BLaER1 treated with 17β-estradiol and CSF1 and Interleukin-3, amounts not matched to agents 10 nM and 100 nM (cell line): Measurements from ENCODE around the gene SNED1.

Experiments used
- H3K27ac ChIP-seq, 11 experiments: shearing (Covaris generic); formaldehyde crosslinking; 2 replicates each; pipeline ENCODE4 v1.8.1; 2022
- H3K27me3 ChIP-seq, 11 experiments: shearing (Covaris generic); formaldehyde crosslinking; 2 replicates each; pipeline ENCODE4 v1.8.1; 2022
- H3K36me3 ChIP-seq, 11 experiments: shearing (Covaris generic); formaldehyde crosslinking; 2 replicates each; pipeline ENCODE4 v1.8.1; 2022
- H3K4me1 ChIP-seq, 10 experiments: shearing (Covaris generic); formaldehyde crosslinking; 2 replicates each; pipeline ENCODE4 v1.8.1; 2022
- H3K4me2 ChIP-seq, 11 experiments: shearing (Covaris generic); formaldehyde crosslinking; 2 replicates each; pipeline ENCODE4 v1.8.1; 2022
- H3K4me3 ChIP-seq, 10 experiments: shearing (Covaris generic); formaldehyde crosslinking; 2 replicates each; pipeline ENCODE4 v1.8.1; 2022
- H3K9ac ChIP-seq, 11 experiments: shearing (Covaris generic); formaldehyde crosslinking; 2 replicates each; pipeline ENCODE4 v1.8.1; 2022
- H3K9me3 ChIP-seq, 11 experiments: shearing (Covaris generic); formaldehyde crosslinking; replicated peaks in 1 of 11; 2 replicates each; pipeline ENCODE4 v1.8.1; 2022
- H4K20me1 ChIP-seq, 11 experiments: shearing (Covaris generic); formaldehyde crosslinking; 2 replicates each; pipeline ENCODE4 v1.8.1; 2022
- Cebpa-rat ChIP-seq, 11 experiments: shearing (Covaris generic); IDR thresholded peaks; 2 replicates each; pipeline ENCODE4 v1.8.1; 2022

The SNED1 gene

GRCh38 chr2:241009601-241010530 is 11.4 kb downstream of the SNED1 start:
- H3K9me3 ChIP-seq = peaks cover 11 to 16% (median 12%) of the 10 kb centered on the region in 11 experiments
- TF ChIP-seq Cebpa-rat (IDR thresholded peaks at IDR 0.05) = no peak
- no peaks in the 10 kb centered on the region for H4K20me1 ChIP-seq
- peak overlapping the region in 9 of 11 experiments; percentile 52 to 76 (median 70); a peak in 18 of 22 replicates for H3K27ac ChIP-seq
- peak overlapping the region; percentile 66 to 93 (median 84) for H3K4me2 ChIP-seq
- H3K9ac ChIP-seq = peak overlapping the region; percentile 15 to 73 (median 62); a peak in 20 of 22 replicates
- H3K4me1 ChIP-seq = peaks cover 14 to 61% (median 54%) of the 10 kb centered on the region in 10 experiments; a peak in 18 of 20 replicates
- peak overlapping the region in 9 of 10 experiments; percentile 5 to 58 (median 25); a peak in 9 of 20 replicates for H3K4me3 ChIP-seq
- H3K36me3 ChIP-seq = no peaks in the 10 kb centered on the region
- H3K27me3 ChIP-seq = peaks cover 0 to 21% (median 0%) of the 10 kb centered on the region in 11 experiments; a peak in 6 of 22 replicates

- no peaks in the 10 kb centered on the region for H4K20me1 ChIP-seq
- H3K4me1 ChIP-seq = peaks cover 14 to 61% (median 54%) of the 10 kb centered on the region in 10 experiments; a peak in 18 of 20 replicates
- H3K27me3 ChIP-seq = peaks cover 0 to 21% (median 0%) of the 10 kb centered on the region in 11 experiments; a peak in 6 of 22 replicates
- no peaks in the 10 kb centered on the region for H3K36me3 ChIP-seq
- peaks cover 2 to 8% (median 4%) of the 10 kb centered on the region in 11 experiments; a peak in 19 of 22 replicates for H3K9me3 ChIP-seq
- TF ChIP-seq Cebpa-rat (IDR thresholded peaks at IDR 0.05) = no peak
- H3K27ac ChIP-seq = peak overlapping the region in 9 of 11 experiments; percentile 52 to 76 (median 70); a peak in 15 of 22 replicates
- H3K9ac ChIP-seq = peak overlapping the region in 10 of 11 experiments; percentile 15 to 73 (median 62); a peak in 17 of 22 replicates
- H3K4me2 ChIP-seq = peak overlapping the region; percentile 66 to 93 (median 84)
- peak overlapping the region in 3 of 10 experiments; percentile 18 to 58 (median 43); a peak in 4 of 20 replicates for H3K4me3 ChIP-seq
Observed at GRCh38 chr2:241010531-241011295, 12.3 kb downstream of the SNED1 start.

GRCh38 chr2:241011296-241011600 is 12.8 kb downstream of the SNED1 start:
- Histone ChIP-seq H4K20me1 (no peaks in the 10 kb centered on the region), H3K27me3 (peaks cover 0 to 21% (median 0%) of the 10 kb centered on the region in 11 experiments; a peak in 6 of 22 replicates), H3K4me1 (peaks cover 14 to 61% (median 54%) of the 10 kb centered on the region in 10 experiments; a peak in 18 of 20 replicates), H3K36me3 (no peaks in the 10 kb centered on the region), H3K9ac (no peak overlapping the region), H3K9me3 (peaks cover 0 to 2% (median 0%) of the 10 kb centered on the region in 11 experiments; a peak in 2 of 22 replicates), H3K4me2 (peak overlapping the region in 9 of 11 experiments; percentile 54 to 93 (median 85); a peak in 17 of 22 replicates), H3K27ac (no peak overlapping the region), H3K4me3 (no peak overlapping the region)
- no peak for TF ChIP-seq Cebpa-rat (IDR thresholded peaks at IDR 0.05)

- Histone ChIP-seq H3K36me3 (no peaks in the 10 kb centered on the region), H3K27ac (no peak overlapping the region), H3K4me3 (no peak overlapping the region), H3K4me2 (peak overlapping the region in 9 of 11 experiments; percentile 32 to 93 (median 85); a peak in 16 of 22 replicates), H3K4me1 (peaks cover 14 to 56% (median 53%) of the 10 kb centered on the region in 10 experiments; a peak in 18 of 20 replicates), H3K9me3 (no peaks in the 10 kb centered on the region), H3K9ac (peak overlapping the region in 2 of 11 experiments; percentile 28; a peak in 3 of 22 replicates), H4K20me1 (no peaks in the 10 kb centered on the region), H3K27me3 (peaks cover 0 to 21% (median 0%) of the 10 kb centered on the region in 11 experiments; a peak in 6 of 22 replicates)
- TF ChIP-seq Cebpa-rat (IDR thresholded peaks at IDR 0.05) = no peak
Observed at GRCh38 chr2:241011751-241012510, 13.5 kb downstream of the SNED1 start.

GRCh38 chr2:241014224-241014623 is 15.8 kb downstream of the SNED1 start:
- H3K36me3 ChIP-seq = no peaks in the 10 kb centered on the region
- no peak overlapping the region for H3K9ac ChIP-seq
- H3K27me3 ChIP-seq = peaks cover 0 to 21% (median 0%) of the 10 kb centered on the region in 11 experiments; a peak in 6 of 22 replicates
- TF ChIP-seq Cebpa-rat (IDR thresholded peaks at IDR 0.05) = no peak
- H3K4me2 ChIP-seq = no peak overlapping the region
- H3K27ac ChIP-seq = no peak overlapping the region
- H3K9me3 ChIP-seq = peaks cover 0 to 4% (median 0%) of the 10 kb centered on the region in 11 experiments; a peak in 2 of 22 replicates
- no peaks in the 10 kb centered on the region for H4K20me1 ChIP-seq
- H3K4me3 ChIP-seq = no peak overlapping the region
- peaks cover 13 to 38% (median 31%) of the 10 kb centered on the region in 10 experiments; a peak in 18 of 20 replicates for H3K4me1 ChIP-seq

- Histone ChIP-seq H3K4me3 (no peak overlapping the region), H4K20me1 (no peaks in the 10 kb centered on the region), H3K4me2 (no peak overlapping the region), H3K9ac (no peak overlapping the region), H3K36me3 (no peaks in the 10 kb centered on the region), H3K27me3 (peaks cover 0 to 21% (median 0%) of the 10 kb centered on the region in 11 experiments; a peak in 6 of 22 replicates), H3K9me3 (peaks cover 0 to 7% (median 0%) of the 10 kb centered on the region in 11 experiments; a peak in 2 of 22 replicates), H3K27ac (no peak overlapping the region), H3K4me1 (peaks cover 8 to 32% (median 26%) of the 10 kb centered on the region in 10 experiments; a peak in 18 of 20 replicates)
- no peak for TF ChIP-seq Cebpa-rat (IDR thresholded peaks at IDR 0.05)
Observed at GRCh38 chr2:241014764-241015163, 16.3 kb downstream of the SNED1 start.

GRCh38 chr2:241015439-241015838 is 17.0 kb downstream of the SNED1 start:
- no peaks in the 10 kb centered on the region for H4K20me1 ChIP-seq
- no peak overlapping the region for H3K9ac ChIP-seq
- peaks cover 1 to 26% (median 19%) of the 10 kb centered on the region in 10 experiments; a peak in 18 of 20 replicates for H3K4me1 ChIP-seq
- no peak overlapping the region for H3K27ac ChIP-seq
- H3K36me3 ChIP-seq = no peaks in the 10 kb centered on the region
- no peak for TF ChIP-seq Cebpa-rat (IDR thresholded peaks at IDR 0.05)
- H3K4me2 ChIP-seq = no peak overlapping the region
- H3K27me3 ChIP-seq = peaks cover 0 to 16% (median 0%) of the 10 kb centered on the region in 11 experiments; a peak in 6 of 22 replicates
- no peak overlapping the region for H3K4me3 ChIP-seq
- peaks cover 0 to 13% (median 3%) of the 10 kb centered on the region in 11 experiments; a peak in 4 of 22 replicates for H3K9me3 ChIP-seq
